Smooth muscle cell (in vitro differentiated cells): ENCODE results near the gene RALGPS1. TPM values are rescaled to one million over a fixed set of nuclear protein-coding genes. Genes with fewer than 3 reads are reported as not detected.

Experiments
- DNase-seq: peaks from one replicate; lab custom pipeline; 2025; ENCODE audit not compliant: unreplicated experiment; lab: John Stamatoyannopoulos, UW
- H2AFZ ChIP-seq: fragments of 200-600 bp; sonication (generic); 2 replicates; pipeline ENCODE4 v1.6.0; 2016; ENCODE audit warnings: antibody characterized with exemption, low read depth, mild to moderate bottlenecking
- H3F3A ChIP-seq: fragments of 200-600 bp; sonication (generic); 2 replicates; pipeline ENCODE4 v1.6.0; 2017; ENCODE audit warnings: antibody characterized with exemption, low read depth
- H3K27ac ChIP-seq: fragments of 200-600 bp; sonication (generic); 2 replicates; pipeline ENCODE4 v1.5.1; 2016; ENCODE audit warnings: low read depth, mild to moderate bottlenecking
- H3K27me3 ChIP-seq: fragments of 200-600 bp; sonication (generic); 2 replicates; pipeline ENCODE4 v1.6.1; 2016; ENCODE audit warnings: low read depth, mild to moderate bottlenecking
- H3K36me3 ChIP-seq: fragments of 200-600 bp; sonication (generic); 2 replicates; pipeline ENCODE4 v1.5.1; 2016; ENCODE audit warnings: low read depth
- H3K4me1 ChIP-seq: fragments of 200-600 bp; sonication (generic); 2 replicates; pipeline ENCODE4 v1.5.1; 2016; ENCODE audit warnings: low read depth
- H3K4me2 ChIP-seq: fragments of 200-600 bp; sonication (generic); 2 replicates; pipeline ENCODE4 v1.6.0; 2016; ENCODE audit warnings: mild to moderate bottlenecking
- H3K4me3 ChIP-seq: fragments of 200-600 bp; sonication (generic); 2 replicates; pipeline ENCODE4 v1.5.1; 2016; ENCODE audit warnings: mild to moderate bottlenecking
- H3K79me2 ChIP-seq: fragments of 200-600 bp; sonication (generic); 2 replicates; pipeline ENCODE4 v1.6.0; 2016; ENCODE audit warnings: low read depth, mild to moderate bottlenecking
- H3K9ac ChIP-seq: fragments of 200-600 bp; sonication (generic); 2 replicates; pipeline ENCODE4 v1.6.0; 2016; ENCODE audit warnings: low read depth
- H3K9me3 ChIP-seq: fragments of 200-600 bp; sonication (generic); replicated peaks from 2 replicates; pipeline ENCODE4 v1.5.1; 2016; ENCODE audit warnings: low read depth
- H4K20me1 ChIP-seq: fragments of 200-600 bp; sonication (generic); 2 replicates; pipeline ENCODE4 v1.6.0; 2016; ENCODE audit warnings: low read depth
- WGBS: methylation state at CpG from one replicate; pipeline ENCODE4 v1.1.7; 2016; ENCODE audit warnings: low lambda C conversion rate; 5-methylcytosine and 5-hydroxymethylcytosine counted together
- polyA plus RNA-seq: library from polyadenylated mRNA; unstranded; fragments of >200 nt; fragmentation: Nextera tagmentation; extraction: Ambion mirVana; gene quantifications from 2 replicates; pipeline ENCODE4 v1.2.1, GENCODE V29; 2016
- total RNA-seq: library from RNA; depleted of rRNA; stranded (reverse); fragments of >200 nt; gene quantifications from 2 replicates; pipeline ENCODE4 v1.2.3, GENCODE V29; 2014
- TF ChIP-seq, protein P1 (sequence below): fragments of 200-600 bp; sonication (generic); IDR thresholded peaks from 2 replicates; pipeline ENCODE4 v1.5.1; 2017; ENCODE audit warnings: borderline replicate concordance, mild to moderate bottlenecking, antibody characterized with exemption; ENCODE audit not compliant: insufficient read depth, poor library complexity, severe bottlenecking

The RALGPS1 gene
- total and polyA plus RNA-seq, 2 experiments from 2014 or later = 2.1 to 4.0 TPM

- no peak overlapping the region for H3K27ac ChIP-seq
- H3K9ac ChIP-seq = no peak overlapping the region
- no peaks in the 10 kb centered on the region for H4K20me1 ChIP-seq
- WGBS = 44% methylated on average over 15 of the region's 15 CpGs
- H3K27me3 ChIP-seq = no peaks in the 10 kb centered on the region
- H2AFZ ChIP-seq = peak overlapping the region; percentile 50
- TF ChIP-seq, protein P1, sequence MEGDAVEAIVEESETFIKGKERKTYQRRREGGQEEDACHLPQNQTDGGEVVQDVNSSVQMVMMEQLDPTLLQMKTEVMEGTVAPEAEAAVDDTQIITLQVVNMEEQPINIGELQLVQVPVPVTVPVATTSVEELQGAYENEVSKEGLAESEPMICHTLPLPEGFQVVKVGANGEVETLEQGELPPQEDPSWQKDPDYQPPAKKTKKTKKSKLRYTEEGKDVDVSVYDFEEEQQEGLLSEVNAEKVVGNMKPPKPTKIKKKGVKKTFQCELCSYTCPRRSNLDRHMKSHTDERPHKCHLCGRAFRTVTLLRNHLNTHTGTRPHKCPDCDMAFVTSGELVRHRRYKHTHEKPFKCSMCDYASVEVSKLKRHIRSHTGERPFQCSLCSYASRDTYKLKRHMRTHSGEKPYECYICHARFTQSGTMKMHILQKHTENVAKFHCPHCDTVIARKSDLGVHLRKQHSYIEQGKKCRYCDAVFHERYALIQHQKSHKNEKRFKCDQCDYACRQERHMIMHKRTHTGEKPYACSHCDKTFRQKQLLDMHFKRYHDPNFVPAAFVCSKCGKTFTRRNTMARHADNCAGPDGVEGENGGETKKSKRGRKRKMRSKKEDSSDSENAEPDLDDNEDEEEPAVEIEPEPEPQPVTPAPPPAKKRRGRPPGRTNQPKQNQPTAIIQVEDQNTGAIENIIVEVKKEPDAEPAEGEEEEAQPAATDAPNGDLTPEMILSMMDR = peak; percentile 98
- H3K79me2 ChIP-seq = no peaks in the 10 kb centered on the region
- peaks cover 5% of the 10 kb centered on the region for H3K4me1 ChIP-seq
- no peaks in the 10 kb centered on the region for H3K9me3 ChIP-seq
- no peaks in the 10 kb centered on the region for H3K36me3 ChIP-seq
- no peaks in the 10 kb centered on the region for H3F3A ChIP-seq
- no peak overlapping the region for H3K4me3 ChIP-seq
- no peak overlapping the region for H3K4me2 ChIP-seq
- peak; percentile 54 for DNase-seq
Measured at GRCh38 chr9:127199001-127199791, 284.6 kb downstream of the RALGPS1 start.

- Histone ChIP-seq H3K4me3 (no peak overlapping the region), H3K27ac (no peak overlapping the region), H2AFZ (no peak overlapping the region)
Measured at GRCh38 chr9:127200106-127200862, 285.7 kb downstream of the RALGPS1 start.

DNA sequence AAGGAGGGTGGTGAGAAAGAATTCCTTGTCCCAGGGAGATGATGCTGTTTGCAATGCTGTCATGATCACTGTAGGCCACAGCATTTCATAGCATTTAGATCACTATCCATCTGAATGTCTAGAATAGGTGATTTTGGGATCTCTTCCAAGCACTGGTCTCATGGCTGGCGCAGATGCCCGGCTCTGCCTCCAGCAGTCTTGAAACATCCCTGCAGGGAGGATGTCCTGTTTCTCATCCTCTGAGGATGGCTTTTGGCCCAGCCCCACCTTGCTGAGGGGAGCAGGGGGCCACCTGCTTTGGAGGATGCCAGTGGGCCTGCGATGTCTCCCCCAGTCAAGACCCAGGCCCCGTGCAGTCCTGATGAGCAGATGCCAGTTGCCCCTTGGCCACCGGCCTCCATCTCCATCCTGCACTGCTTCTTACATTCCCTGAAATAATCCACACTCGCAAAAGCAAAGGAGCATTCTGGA is 286.5 kb downstream of the RALGPS1 start:
- WGBS = 96% methylated on average over 6 of the region's 6 CpGs
- Histone ChIP-seq H3K4me2 (no peak overlapping the region), H3F3A (no peaks in the 10 kb centered on the region), H3K27me3 (no peaks in the 10 kb centered on the region), H4K20me1 (no peaks in the 10 kb centered on the region), H3K9me3 (no peaks in the 10 kb centered on the region), H3K79me2 (no peaks in the 10 kb centered on the region), H3K9ac (no peak overlapping the region), H3K4me1 (peaks cover 5% of the 10 kb centered on the region), H3K27ac (no peak overlapping the region), H3K4me3 (no peak overlapping the region), H3K36me3 (no peaks in the 10 kb centered on the region), H2AFZ (no peak overlapping the region)
- DNase-seq = no peak
- TF ChIP-seq, protein P1 = no peak

More at GRCh38 chr9:127200106-127200862, 285.7 kb downstream of the RALGPS1 start:
- Histone ChIP-seq H3F3A (no peaks in the 10 kb centered on the region), H3K4me2 (no peak overlapping the region), H4K20me1 (no peaks in the 10 kb centered on the region), H3K27me3 (no peaks in the 10 kb centered on the region), H3K36me3 (no peaks in the 10 kb centered on the region), H3K4me1 (peaks cover 5% of the 10 kb centered on the region), H3K79me2 (no peaks in the 10 kb centered on the region), H3K9me3 (no peaks in the 10 kb centered on the region), H3K9ac (no peak overlapping the region)
- WGBS = 91% methylated on average over 10 of the region's 10 CpGs
- DNase-seq = no peak
- TF ChIP-seq, protein P1 = no peak
